Activated gamma-delta T cell treated with anti-CD3 and anti-CD28 coated beads, Interleukin-2, amount 50 U/mL, for 16 hours (primary cell): Measurements from ENCODE around the gene SLC25A17.
"Not testable (repeated sequence)": the region's sequence is repeated elsewhere in the genome, so short reads cannot be mapped to it uniquely, and the experiment has no call there.

ENCODE experiments used
- DNase-seq: peaks from one replicate; pipeline ENCODE4 v3.0.0-alpha.2; 2020; ENCODE audit warnings: low read depth

SLC25A17 gene

DNA sequence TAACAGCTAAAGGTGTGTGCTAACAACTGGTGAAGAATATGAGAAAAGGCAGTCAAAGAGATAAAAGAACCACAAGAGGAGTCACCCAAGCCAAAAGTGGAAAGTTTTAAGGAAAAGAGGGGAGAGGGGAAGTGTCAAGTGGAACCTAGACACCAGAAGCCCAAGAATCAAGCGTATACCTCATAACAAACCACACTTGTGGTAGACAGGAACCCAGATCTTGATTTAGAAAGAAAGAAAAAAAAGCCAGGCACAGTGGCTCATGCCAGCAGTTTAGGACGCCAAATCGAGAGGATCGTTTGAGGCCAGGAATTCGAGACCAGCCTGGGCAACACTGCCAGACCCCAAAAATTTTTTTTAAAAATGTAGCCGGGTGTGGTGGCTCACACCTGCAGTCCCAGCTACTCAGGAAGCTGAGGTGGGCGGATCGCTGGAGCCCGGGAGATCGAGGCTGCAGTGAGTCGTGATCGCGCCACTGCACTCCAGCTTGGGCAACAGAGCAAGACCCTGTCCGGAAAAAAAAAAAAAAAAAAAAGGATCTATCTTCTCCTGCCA is 877 bp downstream of the SLC25A17 start:
- DNase-seq = no peak

DNA sequence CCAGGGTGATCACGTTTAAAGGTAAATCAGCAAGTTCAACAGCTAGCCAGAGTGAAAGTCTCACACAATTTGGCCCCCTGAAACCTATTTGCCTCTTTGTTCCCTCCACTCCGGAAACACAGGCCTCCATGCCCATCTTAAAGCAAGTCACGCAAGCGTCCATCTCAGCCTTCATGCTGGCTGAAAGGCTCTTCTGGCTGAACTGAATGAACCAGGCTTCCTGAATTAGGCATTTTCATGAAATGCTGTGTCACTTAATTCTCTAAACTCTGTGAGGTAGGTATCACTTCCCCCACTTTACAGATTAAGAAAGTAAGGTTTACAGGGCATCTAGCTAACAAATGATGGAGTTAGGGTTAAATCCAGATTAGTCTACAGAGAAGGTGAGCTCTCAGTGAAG is 1.4 kb downstream of the SLC25A17 start:
- DNase-seq = no peak

DNA sequence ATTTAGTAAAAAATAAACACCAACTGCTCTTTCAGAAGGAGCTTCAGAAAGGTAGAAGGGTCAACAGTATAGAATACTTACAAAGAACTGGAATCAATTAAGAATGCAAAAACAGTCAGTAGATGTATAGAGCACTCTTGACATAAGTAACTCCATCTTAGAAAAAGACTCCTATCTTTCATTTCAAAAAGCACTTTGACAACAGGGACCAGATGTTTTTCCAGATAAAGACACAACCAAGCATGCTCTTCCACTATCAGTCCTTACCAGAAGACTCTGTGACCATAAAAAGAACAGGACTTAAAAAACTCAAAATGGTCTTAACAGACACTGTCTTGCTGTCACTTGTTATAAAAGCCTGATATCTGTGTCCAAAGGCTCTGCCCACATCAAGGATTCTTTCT is 5.2 kb downstream of the SLC25A17 start:
- no peak for DNase-seq

DNA sequence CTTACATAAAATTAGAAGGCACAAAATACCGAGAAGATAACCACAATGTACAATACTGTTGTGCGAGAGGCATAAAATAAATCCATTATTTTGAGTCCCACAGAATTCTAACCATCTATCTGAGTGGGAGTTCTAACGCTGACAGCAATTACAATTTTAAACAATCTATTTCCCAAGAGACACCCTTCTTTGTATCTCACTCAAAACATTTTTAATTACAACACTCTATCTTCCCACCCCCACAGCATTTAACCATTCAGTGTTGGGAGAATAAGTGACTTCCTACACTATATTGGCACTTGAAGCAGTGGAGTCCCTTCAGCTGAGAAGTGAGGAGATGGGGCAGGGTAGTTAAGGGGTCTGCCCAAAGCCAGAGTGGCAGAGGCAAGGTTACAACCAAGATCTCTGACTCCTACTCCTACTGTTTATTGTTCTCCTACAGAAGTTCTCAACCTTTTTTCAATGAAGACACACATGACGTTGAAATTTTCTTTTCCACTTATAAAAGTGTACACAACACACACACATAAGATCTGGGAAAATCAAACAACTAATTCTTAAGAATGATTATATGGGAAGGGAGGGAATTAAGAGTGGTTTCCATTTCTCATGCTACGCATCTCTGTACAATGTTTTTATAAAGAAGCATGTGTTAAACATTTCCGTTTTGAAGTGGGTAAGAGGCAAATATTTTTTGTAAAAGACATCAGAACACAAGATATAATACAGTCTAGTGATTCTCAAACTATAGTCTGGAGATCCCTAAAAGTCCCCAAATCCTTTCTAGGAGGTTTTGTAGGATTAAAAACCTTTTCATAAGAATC is 10.9 kb downstream of the SLC25A17 start:
- DNase-seq = no peak

GRCh38 chr22:40806711-40807110 is 12.4 kb downstream of the SLC25A17 start:
- no peak for DNase-seq

DNA sequence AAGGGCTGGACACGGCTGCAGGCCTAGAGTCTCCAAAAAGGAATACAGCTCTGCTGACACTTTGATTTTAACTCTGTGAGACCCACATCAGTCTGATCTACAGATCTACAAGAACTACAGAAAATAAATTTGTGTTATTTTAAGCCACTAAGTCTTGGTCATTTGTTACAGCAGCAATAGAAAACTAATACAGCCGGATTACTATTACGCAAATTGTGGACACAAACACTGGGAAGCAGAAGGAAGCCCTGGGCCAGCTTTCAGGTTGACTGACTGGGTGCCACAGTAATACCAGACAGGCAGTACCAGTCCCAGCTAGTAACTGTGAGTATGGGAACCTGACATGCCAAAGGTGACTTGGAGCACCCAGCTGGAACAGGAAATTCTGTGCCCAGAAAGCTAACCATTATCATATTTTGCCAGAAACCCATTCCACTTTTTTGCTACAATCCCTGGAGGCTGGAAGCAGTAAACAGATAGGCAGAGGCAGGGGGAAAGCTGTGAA is 13.4 kb downstream of the SLC25A17 start:
- no peak for DNase-seq

GRCh38 chr22:40805239-40805638 is 13.9 kb downstream of the SLC25A17 start:
- no peak for DNase-seq

- DNase-seq = no peak
Measured at GRCh38 chr22:40803321-40803720, 15.8 kb downstream of the SLC25A17 start.

DNA sequence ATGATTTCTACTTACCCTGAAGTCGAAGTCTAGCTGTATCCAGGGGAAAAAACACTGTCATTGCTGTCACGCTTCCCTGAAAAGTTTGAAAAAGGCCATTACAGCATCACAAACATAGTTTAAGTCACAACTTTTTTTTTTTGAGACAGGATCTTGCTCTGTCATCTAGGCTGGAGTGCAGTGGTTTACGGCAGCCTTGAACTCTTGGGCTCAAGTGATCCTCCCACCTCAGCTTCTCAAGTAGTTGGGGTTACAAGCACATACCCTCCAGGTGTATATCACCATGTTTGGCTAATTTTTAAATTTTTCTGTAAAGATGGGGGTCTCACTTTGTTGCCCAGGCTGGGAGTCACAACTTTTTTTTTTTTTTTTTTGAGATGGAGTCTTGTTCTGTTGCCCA is 20.1 kb downstream of the SLC25A17 start:
- DNase-seq = no peak

DNA sequence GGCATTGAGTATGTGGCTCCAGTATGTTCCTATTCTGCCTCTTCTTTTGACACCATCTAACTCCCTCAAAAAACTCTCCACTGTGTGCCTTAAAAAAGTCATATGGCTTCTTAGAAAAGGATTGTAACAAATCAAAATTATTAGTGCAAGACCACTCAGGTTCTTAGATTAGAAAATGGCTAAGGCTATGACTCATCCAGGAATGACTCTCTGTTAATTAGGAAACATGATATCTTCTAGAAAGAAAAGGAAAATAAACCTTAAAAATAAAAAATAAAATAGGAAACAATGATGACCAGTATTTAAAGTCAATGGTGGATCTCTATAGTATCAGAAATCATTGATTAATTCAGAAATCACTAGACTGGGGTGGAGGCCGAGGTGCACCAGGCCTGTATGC is 21.7 kb downstream of the SLC25A17 start:
- DNase-seq = no peak

DNA sequence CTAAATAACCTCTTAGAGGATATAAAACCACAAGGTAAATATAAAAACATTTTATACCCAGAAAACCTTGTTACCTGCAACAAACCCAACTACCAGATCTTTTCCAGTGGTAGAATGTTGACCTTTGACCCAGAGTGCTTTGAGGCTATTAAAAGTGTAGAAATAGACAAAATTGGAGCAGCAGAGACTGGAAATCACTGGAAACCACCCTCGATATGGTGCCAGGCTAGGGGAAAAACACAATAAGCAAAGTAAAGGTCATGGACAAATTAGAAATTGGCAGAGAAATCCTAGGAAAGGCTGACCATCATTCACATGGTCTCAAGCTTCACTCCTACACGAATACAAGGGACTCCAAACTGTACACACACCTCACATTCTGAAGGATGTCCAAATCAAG is 26.7 kb downstream of the SLC25A17 start:
- DNase-seq = no peak

DNA sequence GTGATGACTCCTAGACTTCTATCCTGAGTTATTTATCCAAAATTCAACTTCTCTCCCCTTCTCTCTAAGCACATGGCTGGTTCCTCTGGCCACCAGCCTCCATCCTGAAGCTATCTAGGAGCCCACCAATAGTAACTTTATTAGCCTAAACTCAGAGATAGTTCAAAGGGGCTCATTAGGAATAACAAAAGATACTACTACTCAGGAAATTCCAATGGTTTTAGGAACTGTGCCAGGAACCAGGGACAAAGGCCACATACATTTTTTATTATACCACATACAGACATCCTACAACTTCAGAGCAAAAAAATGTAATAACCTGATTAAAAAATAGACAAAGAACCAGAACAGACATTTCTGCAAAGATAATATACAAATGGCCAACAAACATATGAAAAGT is 27.9 kb downstream of the SLC25A17 start:
- no peak for DNase-seq

- no peak for DNase-seq
Measured at GRCh38 chr22:40789131-40789530, 30.0 kb downstream of the SLC25A17 start.

GRCh38 chr22:40782521-40782920 is 36.6 kb downstream of the SLC25A17 start:
- no peak for DNase-seq

DNA sequence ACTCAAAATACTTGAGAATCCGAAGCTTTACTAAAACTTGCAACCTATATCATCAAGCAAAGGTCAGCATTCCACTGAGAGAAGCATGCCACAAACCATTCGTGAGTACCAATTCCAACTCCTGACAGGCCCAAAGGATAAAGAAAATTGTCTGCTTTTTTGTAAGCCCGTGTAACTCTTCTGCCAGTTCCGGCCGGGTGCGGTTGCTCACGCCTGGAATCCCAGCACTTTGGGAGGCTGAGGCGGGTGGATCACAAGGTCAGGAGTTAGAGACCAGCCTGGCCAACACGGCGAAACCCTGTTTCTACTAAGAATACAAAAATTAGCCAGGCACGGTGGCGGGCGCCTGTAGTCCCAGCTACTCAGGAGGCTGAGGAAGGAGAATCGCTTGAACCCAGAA is 37.4 kb downstream of the SLC25A17 start:
- not testable (repeated sequence) for DNase-seq

- no peak for DNase-seq
Measured at GRCh38 chr22:40769761-40770160, 49.4 kb downstream of the SLC25A17 start.

DNA sequence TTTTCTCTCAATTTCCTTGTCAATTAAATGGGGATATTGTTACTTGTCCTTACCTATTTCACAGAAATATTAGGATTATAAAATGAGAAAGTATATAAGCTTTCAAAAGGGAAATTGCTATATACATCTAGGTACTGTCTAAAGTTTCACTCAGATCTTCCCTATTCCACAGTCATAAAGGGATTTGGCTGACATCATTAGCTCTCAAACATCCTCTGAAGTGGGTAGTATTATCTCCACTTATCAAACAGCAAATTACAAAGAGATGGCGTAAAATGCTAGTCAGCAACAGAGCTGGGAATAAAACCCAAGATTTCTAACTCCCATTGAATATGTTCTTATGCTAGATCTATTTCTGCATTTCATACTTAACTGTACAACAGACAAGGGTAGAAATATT is 50.9 kb downstream of the SLC25A17 start:
- no peak for DNase-seq

DNA sequence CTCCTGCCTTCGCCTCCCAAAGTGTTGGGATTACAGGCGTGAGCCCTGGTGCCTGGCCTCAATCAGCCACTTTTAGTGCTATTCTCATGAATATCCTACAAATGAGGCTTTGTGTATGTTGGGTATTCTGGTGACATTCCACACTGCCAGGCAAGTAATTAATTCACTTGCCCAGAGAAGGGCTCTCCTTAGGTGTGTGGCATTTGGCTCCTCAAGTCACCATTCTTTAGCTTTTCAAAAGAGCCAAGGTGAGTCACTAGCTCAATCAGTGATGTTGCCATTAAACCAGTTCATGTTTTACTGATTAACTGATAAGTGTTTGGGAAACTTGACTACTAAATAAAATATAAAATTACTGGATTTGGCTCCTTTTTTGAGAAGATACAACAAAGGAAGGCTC is 52.2 kb downstream of the SLC25A17 start:
- DNase-seq = no peak

- no peak for DNase-seq
Measured at GRCh38 chr22:40764763-40765441, 54.2 kb downstream of the SLC25A17 start.

- no peak for DNase-seq
Measured at GRCh38 chr22:40759294-40759840, 59.8 kb downstream of the SLC25A17 start.

- not testable (repeated sequence) for DNase-seq
Measured at GRCh38 chr22:40758851-40759250, 60.3 kb downstream of the SLC25A17 start.

DNA sequence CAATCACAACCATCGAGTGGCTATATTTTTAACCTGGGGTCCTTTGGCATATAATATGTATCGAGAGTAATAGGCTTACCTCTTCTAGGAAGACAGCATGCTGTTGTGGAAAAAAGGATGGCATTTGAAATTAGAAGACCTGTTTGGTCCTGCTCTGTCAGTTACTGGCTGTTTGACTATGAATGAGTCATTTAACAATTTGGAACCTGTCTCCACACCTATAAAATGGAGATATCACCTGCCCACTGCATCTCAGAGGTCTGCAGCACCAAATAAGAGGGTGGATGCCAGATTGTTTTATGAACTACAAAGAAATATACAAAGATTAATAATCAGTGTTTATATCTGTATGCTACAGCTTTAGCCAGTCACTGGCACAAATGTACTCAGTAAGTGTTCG is 60.8 kb downstream of the SLC25A17 start:
- no peak for DNase-seq

GRCh38 chr22:40757071-40757470 is 62.1 kb downstream of the SLC25A17 start:
- no peak for DNase-seq
